IMR-90 (cell line): ENCODE results near the gene ARHGAP36.

ENCODE experiments used
- FOS ChIP-seq: fragments of 150-350 bp; IDR thresholded peaks from 2 replicates; pipeline ENCODE4 v1.6.1; 2016; ENCODE audit warnings: low read depth, low read length
- POLR2A ChIP-seq: IDR thresholded peaks from 2 replicates; pipeline ENCODE4 v1.6.1; 2012; ENCODE audit warnings: mild to moderate bottlenecking, low read depth, low read length
- RFX5 ChIP-seq: IDR thresholded peaks from 2 replicates; pipeline ENCODE4 v1.8.0; 2012; ENCODE audit warnings: low read depth, mild to moderate bottlenecking, low read length, moderate library complexity
- TF ChIP-seq, protein P1 (sequence below): conservative IDR thresholded peaks from 2 replicates; pipeline ENCODE4 v1.5.1; 2012; ENCODE audit warnings: mild to moderate bottlenecking, low read depth, low read length, improper control_type of control experiment

- TF ChIP-seq POLR2A (no peak), RFX5 (no peak), FOS (no peak)
- TF ChIP-seq, protein P1, sequence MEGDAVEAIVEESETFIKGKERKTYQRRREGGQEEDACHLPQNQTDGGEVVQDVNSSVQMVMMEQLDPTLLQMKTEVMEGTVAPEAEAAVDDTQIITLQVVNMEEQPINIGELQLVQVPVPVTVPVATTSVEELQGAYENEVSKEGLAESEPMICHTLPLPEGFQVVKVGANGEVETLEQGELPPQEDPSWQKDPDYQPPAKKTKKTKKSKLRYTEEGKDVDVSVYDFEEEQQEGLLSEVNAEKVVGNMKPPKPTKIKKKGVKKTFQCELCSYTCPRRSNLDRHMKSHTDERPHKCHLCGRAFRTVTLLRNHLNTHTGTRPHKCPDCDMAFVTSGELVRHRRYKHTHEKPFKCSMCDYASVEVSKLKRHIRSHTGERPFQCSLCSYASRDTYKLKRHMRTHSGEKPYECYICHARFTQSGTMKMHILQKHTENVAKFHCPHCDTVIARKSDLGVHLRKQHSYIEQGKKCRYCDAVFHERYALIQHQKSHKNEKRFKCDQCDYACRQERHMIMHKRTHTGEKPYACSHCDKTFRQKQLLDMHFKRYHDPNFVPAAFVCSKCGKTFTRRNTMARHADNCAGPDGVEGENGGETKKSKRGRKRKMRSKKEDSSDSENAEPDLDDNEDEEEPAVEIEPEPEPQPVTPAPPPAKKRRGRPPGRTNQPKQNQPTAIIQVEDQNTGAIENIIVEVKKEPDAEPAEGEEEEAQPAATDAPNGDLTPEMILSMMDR = no peak
Measured at GRCh38 chrX:131066237-131066636, 8.1 kb downstream of the ARHGAP36 start.
